IMR-90 (cell line): ENCODE measurements around the gene PTRH2. TPM values are rescaled to one million over a fixed set of nuclear protein-coding genes. Genes with fewer than 3 reads are reported as not detected.

Experiments used
- ATAC-seq: fragments of 200-7000 bp; cut with Tn5 transposase; 2 replicates; pipeline ENCODE4 v1.9.1; 2020; ENCODE audit warnings: low read depth, mild to moderate bottlenecking, moderate library complexity
- BruUV-seq: library from RNA; stranded (reverse); fragments of 400-500 nt; replicated peaks from 2 replicates; lab custom pipeline; 2021; lab: Mats Ljungman, UMichigan
- CTCF ChIA-PET: fragments of 300-600 bp; formaldehyde crosslinking; extraction: SDS; loops from one replicate; lab custom pipeline; 2021; ENCODE audit warnings: antibody characterized with exemption; lab: Yijun Ruan, JAX
- POLR2A ChIA-PET: fragments of 300-600 bp; sonication (Branson Sonifier 250); formaldehyde crosslinking; loops from one replicate; lab custom pipeline; 2022; ENCODE audit warnings: antibody characterized with exemption; ENCODE audit not compliant: unreplicated experiment; lab: Charles Lee
- DNase-seq: peaks from one replicate; pipeline ENCODE4 v3.0.0; 2013
- H2AFZ ChIP-seq: replicated peaks from 2 replicates; pipeline ENCODE3; 2013; ENCODE audit warnings: low read length, mild to moderate bottlenecking; ENCODE audit not compliant: poor library complexity
- H2AK5ac ChIP-seq: 2 replicates; pipeline ENCODE4 v1.6.1; 2013; ENCODE audit warnings: low read depth, low read length, inconsistent platforms
- H2AK9ac ChIP-seq: replicated peaks from 2 replicates; pipeline ENCODE3; 2013; ENCODE audit warnings: mild to moderate bottlenecking, low read depth, low read length, moderate library complexity; ENCODE audit not compliant: poor library complexity
- H2BK120ac ChIP-seq: 2 replicates; pipeline ENCODE4 v1.6.1; 2013; ENCODE audit warnings: low read depth, low read length, inconsistent platforms
- H2BK15ac ChIP-seq: 3 replicates; pipeline ENCODE4 v1.6.1; 2013; ENCODE audit warnings: low read depth, low read length, inconsistent platforms
- H2BK20ac ChIP-seq: 2 replicates; pipeline ENCODE4 v1.6.1; 2013; ENCODE audit warnings: low read depth, mild to moderate bottlenecking, inconsistent platforms, low read length, moderate library complexity
- H2BK5ac ChIP-seq: 2 replicates; pipeline ENCODE4 v1.6.1; 2013; ENCODE audit warnings: mild to moderate bottlenecking, low read depth, low read length, inconsistent platforms; ENCODE audit not compliant: poor library complexity, severe bottlenecking
- H3K14ac ChIP-seq: replicated peaks from 2 replicates; pipeline ENCODE4 v1.6.1; 2013; ENCODE audit warnings: low read depth, low read length, inconsistent platforms
- H3K18ac ChIP-seq: 2 replicates; pipeline ENCODE4 v1.6.1; 2013; ENCODE audit warnings: low read depth, low read length, control low read depth
- H3K23ac ChIP-seq: 2 replicates; pipeline ENCODE4 v1.6.1; 2013; ENCODE audit warnings: low read depth, low read length, inconsistent platforms
- H3K27ac ChIP-seq: 2 replicates; pipeline ENCODE4 v1.5.1; 2013; ENCODE audit warnings: mild to moderate bottlenecking, control low read depth, low read length; ENCODE audit not compliant: insufficient read depth
- H3K27me3 ChIP-seq: 2 replicates; pipeline ENCODE4 v1.6.1; 2013; ENCODE audit warnings: low read length; ENCODE audit not compliant: control insufficient read depth, insufficient read depth
- H3K36me3 ChIP-seq: 2 replicates; pipeline ENCODE4 v1.6.1; 2013; ENCODE audit warnings: low read length, mixed read lengths; ENCODE audit not compliant: control insufficient read depth, insufficient read depth
- H3K4ac ChIP-seq: 2 replicates; pipeline ENCODE4 v1.6.1; 2013; ENCODE audit warnings: low read depth, low read length, inconsistent platforms
- H3K4me1 ChIP-seq: 2 replicates; pipeline ENCODE4 v1.6.1; 2013; ENCODE audit warnings: low read length, mixed read lengths; ENCODE audit not compliant: control insufficient read depth, insufficient read depth
- H3K4me2 ChIP-seq: 2 replicates; pipeline ENCODE4 v1.6.1; 2013; ENCODE audit warnings: low read depth, mild to moderate bottlenecking, control low read depth, low read length, moderate library complexity
- H3K4me3 ChIP-seq: 2 replicates; pipeline ENCODE4 v1.5.1; 2013; ENCODE audit warnings: low read depth, mild to moderate bottlenecking, control low read depth, low read length, moderate library complexity; ENCODE audit not compliant: insufficient read depth
- H3K56ac ChIP-seq: 2 replicates; pipeline ENCODE4 v1.6.1; 2013; ENCODE audit warnings: low read length, inconsistent platforms; ENCODE audit not compliant: insufficient read depth; ENCODE audit errors: extremely low read depth
- H3K79me1 ChIP-seq, 2 experiments: 2 replicates each; pipeline ENCODE4 v1.6.1; 2013; ENCODE audit warnings: low read length in 2 of 2, inconsistent platforms in 1 of 2, low read depth in 1 of 2
- H3K9ac ChIP-seq: 2 replicates; pipeline ENCODE4 v1.6.1; 2013; ENCODE audit warnings: low read depth, low read length, control low read depth
- H3K9me1 ChIP-seq: 2 replicates; pipeline ENCODE4 v1.6.1; 2013; ENCODE audit warnings: low read length, inconsistent platforms; ENCODE audit not compliant: insufficient read depth
- H3K9me3 ChIP-seq: 2 replicates; pipeline ENCODE4 v1.6.1; 2013; ENCODE audit warnings: low read length; ENCODE audit not compliant: control insufficient read depth, insufficient read depth
- H4K20me1 ChIP-seq: 2 replicates; pipeline ENCODE4 v1.6.1; 2013; ENCODE audit warnings: low read length, inconsistent platforms; ENCODE audit not compliant: insufficient read depth
- H4K5ac ChIP-seq: 2 replicates; pipeline ENCODE4 v1.6.1; 2013; ENCODE audit warnings: mild to moderate bottlenecking, low read depth, low read length, control low read depth
- H4K8ac ChIP-seq, 2 experiments: 2 replicates each; pipeline ENCODE4 v1.6.1; 2013; ENCODE audit warnings: low read depth in 2 of 2, low read length in 2 of 2, control low read depth in 1 of 2, inconsistent platforms in 1 of 2
- H4K91ac ChIP-seq: 2 replicates; pipeline ENCODE4 v1.6.1; 2013; ENCODE audit warnings: low read depth, low read length, inconsistent platforms; ENCODE audit not compliant: insufficient read depth
- BHLHE40 ChIP-seq: fragments of 150-350 bp; IDR thresholded peaks from 2 replicates; pipeline ENCODE4 v1.6.1; 2016; ENCODE audit warnings: mild to moderate bottlenecking, low read depth, low read length
- CHD1 ChIP-seq: IDR thresholded peaks from 2 replicates; pipeline ENCODE4 v1.6.1; 2012; ENCODE audit warnings: low read depth, low read length, improper control_type of control experiment
- FOS ChIP-seq: fragments of 150-350 bp; IDR thresholded peaks from 2 replicates; pipeline ENCODE4 v1.6.1; 2016; ENCODE audit warnings: low read depth, low read length
- MAFK ChIP-seq: IDR thresholded peaks from 2 replicates; pipeline ENCODE4 v1.6.1; 2012; ENCODE audit warnings: low read depth, low read length, improper control_type of control experiment
- MAZ ChIP-seq: IDR thresholded peaks from 2 replicates; pipeline ENCODE4 v1.6.1; 2012; ENCODE audit warnings: low read depth, mild to moderate bottlenecking, low read length, improper control_type of control experiment, moderate library complexity, borderline replicate concordance
- MXI1 ChIP-seq: IDR thresholded peaks from 2 replicates; pipeline ENCODE4 v1.6.1; 2012; ENCODE audit warnings: low read depth, mild to moderate bottlenecking, low read length, moderate library complexity, borderline replicate concordance
- NFE2L2 ChIP-seq: fragments of 150-350 bp; IDR thresholded peaks from 2 replicates; pipeline ENCODE4 v1.6.1; 2016; ENCODE audit warnings: low read depth, mild to moderate bottlenecking, low read length
- POLR2A ChIP-seq: IDR thresholded peaks from 2 replicates; pipeline ENCODE4 v1.6.1; 2012; ENCODE audit warnings: mild to moderate bottlenecking, low read depth, low read length
- RAD21 ChIP-seq: IDR thresholded peaks from 2 replicates; pipeline ENCODE4 v1.6.1; 2012; ENCODE audit warnings: low read length, improper control_type of control experiment
- RCOR1 ChIP-seq: IDR thresholded peaks from 2 replicates; pipeline ENCODE4 v1.6.1; 2012; ENCODE audit warnings: mild to moderate bottlenecking, low read length, improper control_type of control experiment; ENCODE audit not compliant: insufficient replicate concordance
- RFX5 ChIP-seq: IDR thresholded peaks from 2 replicates; pipeline ENCODE4 v1.8.0; 2012; ENCODE audit warnings: low read depth, mild to moderate bottlenecking, low read length, moderate library complexity
- SMC3 ChIP-seq: fragments of 150-350 bp; IDR thresholded peaks from 2 replicates; pipeline ENCODE4 v1.6.1; 2016; ENCODE audit warnings: low read depth, mild to moderate bottlenecking, antibody characterized with exemption, low read length, moderate library complexity
- WGBS, 2 experiments: methylation state at CpG; one replicate each; pipeline versions ENCODE4 v1.1.5 to v1.1.7; 2013; ENCODE audit warnings: missing lambda C conversion rate in 2 of 2; ENCODE audit not compliant: insufficient read length in 1 of 2; ENCODE audit errors: extremely low coverage in 2 of 2; 5-methylcytosine and 5-hydroxymethylcytosine counted together
- dilution Hi-C: fragments of 300-500 bp; cut with HindIII; formaldehyde crosslinking; loops from one replicate; pipeline ENCODE4 v1.14.3; 2018; ENCODE audit warnings: low sequenced_read_pairs; ENCODE audit not compliant: unreplicated experiment
- in situ Hi-C: fragments of 300-500 bp; cut with MboI; formaldehyde crosslinking; loops from 3 replicates; pipeline ENCODE4 v1.14.3; 2019; ENCODE audit warnings: low sequenced_read_pairs, inconsistent platforms, mixed read lengths
- intact Hi-C: fragments of 100-400 bp; cut with micrococcal nuclease; formaldehyde crosslinking; loops from 2 replicates; pipeline ENCODE4 v1.10.0; 2022
- polyA plus RNA-seq, 3 experiments: library from polyadenylated mRNA; depleted of rRNA; stranded (reverse); fragments of >200 nt; gene quantifications; 2 replicates each; pipeline ENCODE4 v1.2.3, GENCODE V29; 2012; ENCODE audit warnings: low replicate concordance in 1 of 3
- total RNA-seq: library from RNA; depleted of rRNA; stranded (reverse); fragments of >200 nt; gene quantifications from 2 replicates; pipeline ENCODE4 v1.2.3, GENCODE V29; 2012
- TF ChIP-seq, protein P1 (sequence below): fragments of 150-350 bp; IDR thresholded peaks from 2 replicates; pipeline ENCODE4 v1.6.1; 2017; ENCODE audit warnings: mild to moderate bottlenecking, antibody characterized with exemption, low read length, low read depth
- TF ChIP-seq, protein P2 (sequence below): fragments of 150-350 bp; IDR thresholded peaks from 2 replicates; pipeline ENCODE4 v1.6.1; 2016; ENCODE audit warnings: low read depth, mild to moderate bottlenecking, low read length, moderate library complexity, borderline replicate concordance
- TF ChIP-seq, protein P3 (sequence below): conservative IDR thresholded peaks from 2 replicates; pipeline ENCODE4 v1.5.1; 2012; ENCODE audit warnings: mild to moderate bottlenecking, low read depth, low read length, improper control_type of control experiment

PTRH2 gene
- total and polyA plus RNA-seq, 2 of the 4 experiments (the other 2 are of a cell fraction) = 24.9 to 49.7 TPM

GRCh38 chr17:59676716-59677115 lies 30.5 kb downstream of the PTRH2 start:
- H3K23ac ChIP-seq = no peak overlapping the region; the same call in 1 of the 2 replicates
- H3K4me2 ChIP-seq = no peak overlapping the region
- dilution Hi-C loops (no loop called here), in situ Hi-C loops (loop anchor here (5.0 kb wide), 1 partner anchor 49 kb away; no protein-coding TSS in a partner anchor), intact Hi-C loops (loop anchor here (2.0 kb wide), 1 partner anchor 14 kb away; no protein-coding TSS in a partner anchor)
- peaks cover 43% of the 10 kb centered on the region for H3K36me3 ChIP-seq
- peaks cover 7% of the 10 kb centered on the region for H3K4me1 ChIP-seq
- H3K18ac ChIP-seq = no peak overlapping the region
- no peak overlapping the region for H2BK120ac ChIP-seq
- H2BK5ac ChIP-seq = no peak overlapping the region
- WGBS, 2 experiments = no CpG with 5 or more reads among the region's 7 CpGs
- H3K9me3 ChIP-seq = no peaks in the 10 kb centered on the region
- no peak overlapping the region for H4K5ac ChIP-seq
- H2AK9ac ChIP-seq = no peak overlapping the region
- H3K27me3 ChIP-seq = no peaks in the 10 kb centered on the region
- peak overlapping the region in 1 of 2 experiments; percentile 9; a peak in 1 of 4 replicates for H4K8ac ChIP-seq
- peak; percentile 18 for DNase-seq
- POLR2A ChIA-PET = no interaction called here
- H2AFZ ChIP-seq = no peak overlapping the region
- CTCF ChIA-PET = no interaction called here
- no peaks in the 10 kb centered on the region; the same call in 1 of the 2 replicates for H4K20me1 ChIP-seq
- H3K14ac ChIP-seq = no peak overlapping the region
- H2BK20ac ChIP-seq = no peak overlapping the region
- no peak overlapping the region for H3K27ac ChIP-seq
- no peak overlapping the region for H3K56ac ChIP-seq
- peaks cover 3% of the 10 kb centered on the region; the same call in 1 of the 2 replicates for H3K9me1 ChIP-seq
- H3K4ac ChIP-seq = peak overlapping the region; percentile 19; the same call in 1 of the 2 replicates
- no peak for TF ChIP-seq CHD1
- no peak for TF ChIP-seq SMC3
- TF ChIP-seq, protein P1, sequence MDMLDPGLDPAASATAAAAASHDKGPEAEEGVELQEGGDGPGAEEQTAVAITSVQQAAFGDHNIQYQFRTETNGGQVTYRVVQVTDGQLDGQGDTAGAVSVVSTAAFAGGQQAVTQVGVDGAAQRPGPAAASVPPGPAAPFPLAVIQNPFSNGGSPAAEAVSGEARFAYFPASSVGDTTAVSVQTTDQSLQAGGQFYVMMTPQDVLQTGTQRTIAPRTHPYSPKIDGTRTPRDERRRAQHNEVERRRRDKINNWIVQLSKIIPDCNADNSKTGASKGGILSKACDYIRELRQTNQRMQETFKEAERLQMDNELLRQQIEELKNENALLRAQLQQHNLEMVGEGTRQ = no peak
- TF ChIP-seq, protein P2, sequence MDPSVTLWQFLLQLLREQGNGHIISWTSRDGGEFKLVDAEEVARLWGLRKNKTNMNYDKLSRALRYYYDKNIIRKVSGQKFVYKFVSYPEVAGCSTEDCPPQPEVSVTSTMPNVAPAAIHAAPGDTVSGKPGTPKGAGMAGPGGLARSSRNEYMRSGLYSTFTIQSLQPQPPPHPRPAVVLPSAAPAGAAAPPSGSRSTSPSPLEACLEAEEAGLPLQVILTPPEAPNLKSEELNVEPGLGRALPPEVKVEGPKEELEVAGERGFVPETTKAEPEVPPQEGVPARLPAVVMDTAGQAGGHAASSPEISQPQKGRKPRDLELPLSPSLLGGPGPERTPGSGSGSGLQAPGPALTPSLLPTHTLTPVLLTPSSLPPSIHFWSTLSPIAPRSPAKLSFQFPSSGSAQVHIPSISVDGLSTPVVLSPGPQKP = no peak
- no peak for TF ChIP-seq FOS
- TF ChIP-seq MXI1 = no peak
- no peak for TF ChIP-seq POLR2A
- no peak for TF ChIP-seq MAZ
- no peak for TF ChIP-seq MAFK
- no peak for TF ChIP-seq RCOR1
- TF ChIP-seq NFE2L2 = no peak
- no peak for TF ChIP-seq RAD21
- no peak for TF ChIP-seq RFX5
- TF ChIP-seq, protein P3, sequence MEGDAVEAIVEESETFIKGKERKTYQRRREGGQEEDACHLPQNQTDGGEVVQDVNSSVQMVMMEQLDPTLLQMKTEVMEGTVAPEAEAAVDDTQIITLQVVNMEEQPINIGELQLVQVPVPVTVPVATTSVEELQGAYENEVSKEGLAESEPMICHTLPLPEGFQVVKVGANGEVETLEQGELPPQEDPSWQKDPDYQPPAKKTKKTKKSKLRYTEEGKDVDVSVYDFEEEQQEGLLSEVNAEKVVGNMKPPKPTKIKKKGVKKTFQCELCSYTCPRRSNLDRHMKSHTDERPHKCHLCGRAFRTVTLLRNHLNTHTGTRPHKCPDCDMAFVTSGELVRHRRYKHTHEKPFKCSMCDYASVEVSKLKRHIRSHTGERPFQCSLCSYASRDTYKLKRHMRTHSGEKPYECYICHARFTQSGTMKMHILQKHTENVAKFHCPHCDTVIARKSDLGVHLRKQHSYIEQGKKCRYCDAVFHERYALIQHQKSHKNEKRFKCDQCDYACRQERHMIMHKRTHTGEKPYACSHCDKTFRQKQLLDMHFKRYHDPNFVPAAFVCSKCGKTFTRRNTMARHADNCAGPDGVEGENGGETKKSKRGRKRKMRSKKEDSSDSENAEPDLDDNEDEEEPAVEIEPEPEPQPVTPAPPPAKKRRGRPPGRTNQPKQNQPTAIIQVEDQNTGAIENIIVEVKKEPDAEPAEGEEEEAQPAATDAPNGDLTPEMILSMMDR = no peak
- TF ChIP-seq BHLHE40 = no peak
- H3K79me1 ChIP-seq = peaks cover 20 to 55% of the 10 kb centered on the region in 2 experiments
- H3K4me3 ChIP-seq = no peak overlapping the region
- no peak overlapping the region for H4K91ac ChIP-seq
- H3K9ac ChIP-seq = no peak overlapping the region
- ATAC-seq = peak; percentile 29
- H2BK15ac ChIP-seq = no peak overlapping the region
- BruUV-seq = no TSS peak
- peak overlapping the region; percentile 49; the same call in 1 of the 2 replicates for H2AK5ac ChIP-seq
